Smooth muscle cell (in vitro differentiated cells): ENCODE data around the gene TEAD4. TPM values are rescaled to one million over a fixed set of nuclear protein-coding genes. Genes with fewer than 3 reads are reported as not detected.
A peak's percentile ranks its signal among the peaks of the same experiment; 100 is the strongest.

Experiments
- DNase-seq: peaks from one replicate; lab custom pipeline; 2025; ENCODE audit not compliant: unreplicated experiment; lab: John Stamatoyannopoulos, UW
- H2AFZ ChIP-seq: fragments of 200-600 bp; sonication (generic); 2 replicates; pipeline ENCODE4 v1.6.0; 2016; ENCODE audit warnings: antibody characterized with exemption, low read depth, mild to moderate bottlenecking
- H3F3A ChIP-seq: fragments of 200-600 bp; sonication (generic); 2 replicates; pipeline ENCODE4 v1.6.0; 2017; ENCODE audit warnings: antibody characterized with exemption, low read depth
- H3K27ac ChIP-seq: fragments of 200-600 bp; sonication (generic); 2 replicates; pipeline ENCODE4 v1.5.1; 2016; ENCODE audit warnings: low read depth, mild to moderate bottlenecking
- H3K27me3 ChIP-seq: fragments of 200-600 bp; sonication (generic); 2 replicates; pipeline ENCODE4 v1.6.1; 2016; ENCODE audit warnings: low read depth, mild to moderate bottlenecking
- H3K36me3 ChIP-seq: fragments of 200-600 bp; sonication (generic); 2 replicates; pipeline ENCODE4 v1.5.1; 2016; ENCODE audit warnings: low read depth
- H3K4me1 ChIP-seq: fragments of 200-600 bp; sonication (generic); 2 replicates; pipeline ENCODE4 v1.5.1; 2016; ENCODE audit warnings: low read depth
- H3K4me2 ChIP-seq: fragments of 200-600 bp; sonication (generic); 2 replicates; pipeline ENCODE4 v1.6.0; 2016; ENCODE audit warnings: mild to moderate bottlenecking
- H3K4me3 ChIP-seq: fragments of 200-600 bp; sonication (generic); 2 replicates; pipeline ENCODE4 v1.5.1; 2016; ENCODE audit warnings: mild to moderate bottlenecking
- H3K79me2 ChIP-seq: fragments of 200-600 bp; sonication (generic); 2 replicates; pipeline ENCODE4 v1.6.0; 2016; ENCODE audit warnings: low read depth, mild to moderate bottlenecking
- H3K9ac ChIP-seq: fragments of 200-600 bp; sonication (generic); 2 replicates; pipeline ENCODE4 v1.6.0; 2016; ENCODE audit warnings: low read depth
- H3K9me3 ChIP-seq: fragments of 200-600 bp; sonication (generic); replicated peaks from 2 replicates; pipeline ENCODE4 v1.5.1; 2016; ENCODE audit warnings: low read depth
- H4K20me1 ChIP-seq: fragments of 200-600 bp; sonication (generic); 2 replicates; pipeline ENCODE4 v1.6.0; 2016; ENCODE audit warnings: low read depth
- CTCF ChIP-seq: fragments of 200-600 bp; sonication (generic); IDR thresholded peaks from 2 replicates; pipeline ENCODE4 v1.5.1; 2017; ENCODE audit warnings: borderline replicate concordance, mild to moderate bottlenecking, antibody characterized with exemption; ENCODE audit not compliant: insufficient read depth, poor library complexity, severe bottlenecking
- WGBS: methylation state at CpG from one replicate; pipeline ENCODE4 v1.1.7; 2016; ENCODE audit warnings: low lambda C conversion rate; 5-methylcytosine and 5-hydroxymethylcytosine counted together
- polyA plus RNA-seq: library from polyadenylated mRNA; unstranded; fragments of >200 nt; fragmentation: Nextera tagmentation; extraction: Ambion mirVana; gene quantifications from 2 replicates; pipeline ENCODE4 v1.2.1, GENCODE V29; 2016
- total RNA-seq: library from RNA; depleted of rRNA; stranded (reverse); fragments of >200 nt; gene quantifications from 2 replicates; pipeline ENCODE4 v1.2.3, GENCODE V29; 2014

TEAD4 gene
- total and polyA plus RNA-seq, 2 experiments from 2014 or later, result 12.0 to 14.3 TPM

- H3K4me3 ChIP-seq, result no peak overlapping the region
- no peaks in the 10 kb centered on the region for H3K9me3 ChIP-seq
- H3F3A ChIP-seq, result peaks cover 4% of the 10 kb centered on the region
- H3K4me1 ChIP-seq, result peaks cover 15% of the 10 kb centered on the region
- peak overlapping the region; percentile 24 for H3K27ac ChIP-seq
- H3K36me3 ChIP-seq, result no peaks in the 10 kb centered on the region
- H3K9ac ChIP-seq, result no peak overlapping the region
- H4K20me1 ChIP-seq, result peaks cover 77% of the 10 kb centered on the region
- no peaks in the 10 kb centered on the region for H3K27me3 ChIP-seq
- 60% methylated on average over 12 of the region's 12 CpGs for WGBS
- TF ChIP-seq CTCF, result no peak
- H2AFZ ChIP-seq, result no peak overlapping the region
- peak overlapping the region; percentile 29 for H3K4me2 ChIP-seq
- DNase-seq, result no peak
- peaks cover 18% of the 10 kb centered on the region for H3K79me2 ChIP-seq
Measured at GRCh38 chr12:3084742-3085141, 125.5 kb downstream of the TEAD4 start.

GRCh38 chr12:3085341-3086139 is 126.3 kb downstream of the TEAD4 start:
- H3K36me3 ChIP-seq, result no peaks in the 10 kb centered on the region
- no peak overlapping the region for H2AFZ ChIP-seq
- no peaks in the 10 kb centered on the region for H3K9me3 ChIP-seq
- TF ChIP-seq CTCF, result no peak
- H3K27me3 ChIP-seq, result no peaks in the 10 kb centered on the region
- no peak overlapping the region for H3K27ac ChIP-seq
- 77% methylated on average over 19 of the region's 19 CpGs for WGBS
- H4K20me1 ChIP-seq, result peaks cover 78% of the 10 kb centered on the region
- H3K4me2 ChIP-seq, result no peak overlapping the region
- H3K4me3 ChIP-seq, result no peak overlapping the region
- no peak overlapping the region for H3K9ac ChIP-seq
- H3K79me2 ChIP-seq, result peaks cover 18% of the 10 kb centered on the region
- peaks cover 15% of the 10 kb centered on the region for H3K4me1 ChIP-seq
- H3F3A ChIP-seq, result peaks cover 4% of the 10 kb centered on the region
- no peak for DNase-seq

- Histone ChIP-seq H3K9me3 (no peaks in the 10 kb centered on the region), H2AFZ (no peak overlapping the region), H3K27me3 (no peaks in the 10 kb centered on the region), H4K20me1 (peaks cover 78% of the 10 kb centered on the region), H3K4me1 (peaks cover 15% of the 10 kb centered on the region), H3K36me3 (no peaks in the 10 kb centered on the region), H3K9ac (no peak overlapping the region), H3K27ac (no peak overlapping the region), H3K79me2 (peaks cover 18% of the 10 kb centered on the region), H3K4me3 (no peak overlapping the region), H3F3A (peaks cover 3% of the 10 kb centered on the region), H3K4me2 (no peak overlapping the region)
- WGBS, result 98% methylated on average over 4 of the region's 4 CpGs
- DNase-seq, result no peak
- TF ChIP-seq CTCF, result no peak
Measured at GRCh38 chr12:3086211-3086610, 127.0 kb downstream of the TEAD4 start.

GRCh38 chr12:3086729-3087323 is 127.6 kb downstream of the TEAD4 start:
- Histone ChIP-seq H3K36me3 (no peaks in the 10 kb centered on the region), H3K27ac (no peak overlapping the region), H3K4me3 (no peak overlapping the region), H3K79me2 (peaks cover 18% of the 10 kb centered on the region), H3K4me1 (peaks cover 21% of the 10 kb centered on the region), H3K27me3 (no peaks in the 10 kb centered on the region), H3K9me3 (no peaks in the 10 kb centered on the region), H3K4me2 (no peak overlapping the region), H2AFZ (no peak overlapping the region), H4K20me1 (peaks cover 78% of the 10 kb centered on the region), H3F3A (no peaks in the 10 kb centered on the region), H3K9ac (no peak overlapping the region)
- WGBS, result 98% methylated on average over 9 of the region's 9 CpGs
- no peak for DNase-seq
- no peak for TF ChIP-seq CTCF
